Activated CD4-positive, alpha-beta T cell treated with anti-CD3 and anti-CD28 coated beads for 1 hour (primary cell): Measurements from ENCODE around the gene PROCR.
"Not testable (repeated sequence)": the region's sequence is repeated elsewhere in the genome, so short reads cannot be mapped to it uniquely, and the experiment has no call there.

ENCODE experiments used
- DNase-seq: peaks from one replicate; pipeline ENCODE4 v3.0.0-alpha.2; 2020

PROCR gene

GRCh38 chr20:35171753-35172433 is at the start of gene PROCR:
PROCR (plus strand) TSS chr20:35172072; CDS start chr20:35172155, 83 bp downstream.
- DNase-seq, result no peak

- DNase-seq, result no peak
Measured at GRCh38 chr20:35122756-35123405, 49.0 kb upstream of the PROCR start.

- DNase-seq, result no peak
Measured at GRCh38 chr20:35125753-35126152, 46.1 kb upstream of the PROCR start.

GRCh38 chr20:35129647-35130069 is 42.2 kb upstream of the PROCR start:
- no peak for DNase-seq

GRCh38 chr20:35131934-35132333 is 39.9 kb upstream of the PROCR start:
- no peak for DNase-seq

GRCh38 chr20:35133031-35133430 is 38.8 kb upstream of the PROCR start:
- DNase-seq, result no peak

- no peak for DNase-seq
Measured at GRCh38 chr20:35133735-35134134, 38.1 kb upstream of the PROCR start.

GRCh38 chr20:35134472-35134871 is 37.4 kb upstream of the PROCR start:
- DNase-seq, result no peak

- no peak for DNase-seq
Measured at GRCh38 chr20:35134880-35135279, 37.0 kb upstream of the PROCR start.

GRCh38 chr20:35135867-35136586 is 35.8 kb upstream of the PROCR start:
- no peak for DNase-seq

GRCh38 chr20:35144694-35145093 is 27.2 kb upstream of the PROCR start:
- DNase-seq, result no peak

- DNase-seq, result no peak
Measured at GRCh38 chr20:35145141-35145564, 26.7 kb upstream of the PROCR start.

GRCh38 chr20:35146299-35146919 is 25.5 kb upstream of the PROCR start:
- peak; percentile 9 for DNase-seq

- peak; percentile 88 for DNase-seq
Measured at GRCh38 chr20:35146920-35147574, 24.8 kb upstream of the PROCR start, which contains the start of gene EDEM2. EDEM2 (minus strand) TSS chr20:35147336; CDS start chr20:35147258, 78 bp downstream.

GRCh38 chr20:35147575-35148071 is 24.2 kb upstream of the PROCR start:
- DNase-seq, result not testable (repeated sequence)

GRCh38 chr20:35150846-35151579 is 20.9 kb upstream of the PROCR start:
- no peak for DNase-seq

GRCh38 chr20:35151736-35152135 is 20.1 kb upstream of the PROCR start:
- no peak for DNase-seq

- no peak for DNase-seq
Measured at GRCh38 chr20:35155936-35156335, 15.9 kb upstream of the PROCR start.

- DNase-seq, result no peak
Measured at GRCh38 chr20:35156978-35157377, 14.9 kb upstream of the PROCR start.

- DNase-seq, result not testable (repeated sequence)
Measured at GRCh38 chr20:35160341-35160740, 11.5 kb upstream of the PROCR start.

GRCh38 chr20:35164531-35164930 is 7.3 kb upstream of the PROCR start:
- DNase-seq, result not testable (repeated sequence)
